Measurements from ENCODE around the gene CDK6. TPM values are rescaled to one million over a fixed set of nuclear protein-coding genes. Genes with fewer than 3 reads are reported as not detected.

CDK6 gene
- polyA plus RNA-seq, 2 of the 4 experiments (the other 2 are of a cell fraction), result 13.6 to 25.9 TPM

DNA sequence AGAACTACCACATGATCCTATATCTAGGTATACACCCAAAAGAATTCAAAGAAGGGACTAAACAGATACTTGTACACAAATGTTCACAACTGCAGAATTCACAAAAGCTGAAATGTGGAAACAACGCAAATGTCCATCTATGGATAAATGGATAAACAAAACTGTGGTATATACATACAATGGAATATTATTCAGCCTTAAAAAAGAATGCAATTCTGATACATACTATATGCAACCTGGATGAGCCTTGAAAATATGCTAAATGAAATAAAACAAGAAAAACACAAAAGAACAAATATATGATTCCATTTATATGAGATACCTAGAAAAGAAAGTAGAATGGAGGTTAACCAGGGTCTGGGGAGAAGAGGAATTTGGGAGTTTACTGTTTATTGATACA lies 253.4 kb downstream of the CDK6 start (continued):
- TF ChIP-seq GATA3 (IDR thresholded peaks at IDR 0.05; ENCODE audit: borderline replicate concordance), result no peak
- TF ChIP-seq SREBF2 (IDR thresholded peaks at IDR 0.05), result no peak
- TF ChIP-seq, protein P1, sequence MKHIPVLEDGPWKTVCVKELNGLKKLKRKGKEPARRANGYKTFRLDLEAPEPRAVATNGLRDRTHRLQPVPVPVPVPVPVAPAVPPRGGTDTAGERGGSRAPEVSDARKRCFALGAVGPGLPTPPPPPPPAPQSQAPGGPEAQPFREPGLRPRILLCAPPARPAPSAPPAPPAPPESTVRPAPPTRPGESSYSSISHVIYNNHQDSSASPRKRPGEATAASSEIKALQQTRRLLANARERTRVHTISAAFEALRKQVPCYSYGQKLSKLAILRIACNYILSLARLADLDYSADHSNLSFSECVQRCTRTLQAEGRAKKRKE (CRISPR knock-in tag; IDR thresholded peaks at IDR 0.05; ENCODE audit: low read depth), result no peak
- TF ChIP-seq KDM1A (IDR thresholded peaks at IDR 0.05; ENCODE audit: low read depth), result no peak
- TF ChIP-seq HOXB13 (CRISPR knock-in tag; IDR thresholded peaks at IDR 0.05; ENCODE audit: low read depth), result no peak
- TF ChIP-seq, protein P2, sequence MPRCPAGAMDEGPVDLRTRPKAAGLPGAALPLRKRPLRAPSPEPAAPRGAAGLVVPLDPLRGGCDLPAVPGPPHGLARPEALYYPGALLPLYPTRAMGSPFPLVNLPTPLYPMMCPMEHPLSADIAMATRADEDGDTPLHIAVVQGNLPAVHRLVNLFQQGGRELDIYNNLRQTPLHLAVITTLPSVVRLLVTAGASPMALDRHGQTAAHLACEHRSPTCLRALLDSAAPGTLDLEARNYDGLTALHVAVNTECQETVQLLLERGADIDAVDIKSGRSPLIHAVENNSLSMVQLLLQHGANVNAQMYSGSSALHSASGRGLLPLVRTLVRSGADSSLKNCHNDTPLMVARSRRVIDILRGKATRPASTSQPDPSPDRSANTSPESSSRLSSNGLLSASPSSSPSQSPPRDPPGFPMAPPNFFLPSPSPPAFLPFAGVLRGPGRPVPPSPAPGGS (IDR thresholded peaks at IDR 0.05), result no peak
- TF ChIP-seq ESRRA (IDR thresholded peaks at IDR 0.05; ENCODE audit: borderline replicate concordance, low read length), result no peak

DNA sequence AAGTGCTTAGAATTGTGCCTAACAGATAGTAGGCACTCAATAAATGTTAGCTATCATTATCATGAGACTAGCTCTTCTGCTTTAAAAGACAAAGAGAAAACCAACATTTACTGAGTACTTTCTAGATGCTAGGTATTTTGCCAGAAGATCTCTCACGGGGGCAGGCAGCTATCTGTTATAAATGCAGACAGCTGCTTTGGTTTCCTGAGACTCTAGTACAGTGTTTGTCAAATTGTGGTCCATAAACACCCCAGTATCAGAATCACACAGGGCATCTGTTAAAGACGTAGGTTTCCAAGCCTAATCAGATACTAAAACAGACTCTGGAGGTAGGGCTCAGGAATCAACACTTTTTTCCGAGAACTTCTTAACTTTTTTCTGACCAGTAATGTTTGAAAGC lies 260.1 kb downstream of the CDK6 start:
- Histone ChIP-seq H3K27ac (no peak overlapping the region), H3K4me1 (no peaks in the 10 kb centered on the region), H3K4me3 (no peak overlapping the region), H3K9me3 (no peaks in the 10 kb centered on the region), H3K4me2 (no peak overlapping the region)
- ATAC-seq, result no peak
- CTCF ChIA-PET, result interaction anchor here (0.5 to 1.0 kb wide), 2 partner anchors 14 to 17 kb away, joined by 3 to 4 read pairs; partner anchors contain the start of gene FAM133B
- no peak for DNase-seq (ENCODE audit: low read depth in 1 of 2, low spot score in 1 of 2)
- 91% methylated on average over 3 of the region's 3 CpGs for WGBS (ENCODE audit: missing lambda C conversion rate)
- TF ChIP-seq, protein P3, sequence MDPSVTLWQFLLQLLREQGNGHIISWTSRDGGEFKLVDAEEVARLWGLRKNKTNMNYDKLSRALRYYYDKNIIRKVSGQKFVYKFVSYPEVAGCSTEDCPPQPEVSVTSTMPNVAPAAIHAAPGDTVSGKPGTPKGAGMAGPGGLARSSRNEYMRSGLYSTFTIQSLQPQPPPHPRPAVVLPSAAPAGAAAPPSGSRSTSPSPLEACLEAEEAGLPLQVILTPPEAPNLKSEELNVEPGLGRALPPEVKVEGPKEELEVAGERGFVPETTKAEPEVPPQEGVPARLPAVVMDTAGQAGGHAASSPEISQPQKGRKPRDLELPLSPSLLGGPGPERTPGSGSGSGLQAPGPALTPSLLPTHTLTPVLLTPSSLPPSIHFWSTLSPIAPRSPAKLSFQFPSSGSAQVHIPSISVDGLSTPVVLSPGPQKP (IDR thresholded peaks at IDR 0.05; ENCODE audit: low read depth, low read length), result no peak
- TF ChIP-seq MAZ (IDR thresholded peaks at IDR 0.05; ENCODE audit: borderline replicate concordance, low read depth, low read length) (no peak), ZNF302 (CRISPR knock-in tag; IDR thresholded peaks at IDR 0.05) (no peak), KDM5A (IDR thresholded peaks at IDR 0.05) (no peak), PHF8 (IDR thresholded peaks at IDR 0.05; ENCODE audit: borderline replicate concordance, low read depth) (no peak)
- TF ChIP-seq, protein P2 (IDR thresholded peaks at IDR 0.05), result no peak
- FAIRE-seq, result no peak
- POLR2A ChIA-PET, result interaction anchor here (0.6 to 0.9 kb wide), 2 partner anchors 14 to 48 kb away, joined by 3 read pairs; partner anchors contain the start of genes FAM133B and RBM48

DNA sequence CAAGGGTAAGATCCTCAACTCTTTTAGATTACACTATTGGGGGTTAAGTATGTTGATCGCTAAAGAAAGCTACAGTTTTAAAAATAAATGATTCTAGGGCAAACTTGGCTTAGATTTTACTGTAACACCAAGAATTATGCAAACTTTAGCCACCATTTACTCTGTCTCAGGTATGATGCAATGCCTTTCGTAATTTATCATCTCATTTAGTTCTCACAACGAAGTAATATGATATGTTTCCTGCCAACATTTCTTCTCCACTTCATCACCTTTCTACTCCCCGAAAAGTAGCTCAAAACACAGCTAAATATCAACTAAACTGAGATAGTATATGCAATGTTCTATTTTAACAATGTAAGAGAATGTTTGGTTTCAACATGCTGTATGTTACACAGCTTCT lies 267.2 kb downstream of the CDK6 start:
- Histone ChIP-seq H3K9me3 (no peaks in the 10 kb centered on the region), H3K4me2 (no peak overlapping the region), H3K4me1 (no peaks in the 10 kb centered on the region), H3K4me3 (no peak overlapping the region), H3K27ac (no peak overlapping the region)
- FAIRE-seq (peak; percentile 51), DNase-seq (ENCODE audit: low read depth in 1 of 2, low spot score in 1 of 2) (no peak), ATAC-seq (no peak)
- no peak for TF ChIP-seq POLR2AphosphoS2 (conservative IDR thresholded peaks at IDR 0.05; ENCODE audit: low read length)
- TF ChIP-seq CEBPB (IDR thresholded peaks at IDR 0.05), result peak in 1 of 2 experiments; percentile 27; a peak in 1 of 4 replicates
- CTCF ChIA-PET, result interaction anchor here (1.0 kb wide), 1 partner anchor 41 kb away, joined by 3 read pairs; the partner anchor contains the start of genes PEX1 and RBM48
- 90% methylated on average over 4 of the region's 4 CpGs for WGBS (ENCODE audit: missing lambda C conversion rate)
- POLR2A ChIA-PET, result no interaction called here

DNA sequence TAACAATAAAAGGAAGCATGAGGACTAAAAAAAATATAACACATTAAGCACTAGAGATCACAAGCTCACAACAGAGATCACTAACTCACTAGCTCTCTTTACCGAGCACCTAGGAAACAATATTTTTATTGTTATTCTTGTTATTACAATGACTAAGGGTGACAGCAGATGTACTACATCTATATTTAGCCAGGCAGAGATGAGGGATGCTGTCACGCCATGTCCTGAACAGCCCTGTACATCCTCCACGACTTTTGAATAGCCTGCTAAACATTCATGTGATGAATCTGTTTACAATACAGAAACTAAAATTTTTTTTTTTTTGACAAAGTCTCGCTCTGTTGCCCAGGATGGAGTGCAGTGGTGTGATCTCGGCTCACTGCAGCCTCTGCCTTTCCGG lies 268.9 kb downstream of the CDK6 start:
- Histone ChIP-seq H3K4me2 (no peak overlapping the region), H3K9me3 (no peaks in the 10 kb centered on the region), H3K27ac (no peak overlapping the region), H3K4me3 (no peak overlapping the region), H3K4me1 (no peaks in the 10 kb centered on the region)
- FAIRE-seq (peak; percentile 13), ATAC-seq (no peak), DNase-seq (ENCODE audit: low read depth in 1 of 2, low spot score in 1 of 2) (no peak)
- ChIA-PET CTCF (interaction anchor here (0.9 kb wide), 1 partner anchor 54 kb away, joined by 5 read pairs; no protein-coding TSS in a partner anchor), POLR2A (no interaction called here)
- WGBS (ENCODE audit: missing lambda C conversion rate), result 86% methylated on average over 6 of the region's 6 CpGs
- TF ChIP-seq HOXA7 (CRISPR knock-in tag; IDR thresholded peaks at IDR 0.05) (no peak), JUNB (IDR thresholded peaks at IDR 0.05) (no peak), ZSCAN20 (CRISPR knock-in tag; IDR thresholded peaks at IDR 0.05) (no peak), KDM1A (IDR thresholded peaks at IDR 0.05; ENCODE audit: low read depth) (no peak), PHF8 (IDR thresholded peaks at IDR 0.05; ENCODE audit: borderline replicate concordance, low read depth) (no peak), RCOR1 (IDR thresholded peaks at IDR 0.05; ENCODE audit: low read depth, low read length) (no peak)
- TF ChIP-seq, protein P4, sequence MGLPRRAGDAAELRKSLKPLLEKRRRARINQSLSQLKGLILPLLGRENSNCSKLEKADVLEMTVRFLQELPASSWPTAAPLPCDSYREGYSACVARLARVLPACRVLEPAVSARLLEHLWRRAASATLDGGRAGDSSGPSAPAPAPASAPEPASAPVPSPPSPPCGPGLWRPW (IDR thresholded peaks at IDR 0.05), result no peak
- TF ChIP-seq, protein P5, sequence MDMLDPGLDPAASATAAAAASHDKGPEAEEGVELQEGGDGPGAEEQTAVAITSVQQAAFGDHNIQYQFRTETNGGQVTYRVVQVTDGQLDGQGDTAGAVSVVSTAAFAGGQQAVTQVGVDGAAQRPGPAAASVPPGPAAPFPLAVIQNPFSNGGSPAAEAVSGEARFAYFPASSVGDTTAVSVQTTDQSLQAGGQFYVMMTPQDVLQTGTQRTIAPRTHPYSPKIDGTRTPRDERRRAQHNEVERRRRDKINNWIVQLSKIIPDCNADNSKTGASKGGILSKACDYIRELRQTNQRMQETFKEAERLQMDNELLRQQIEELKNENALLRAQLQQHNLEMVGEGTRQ (IDR thresholded peaks at IDR 0.05), result no peak
- TF ChIP-seq, protein P6, sequence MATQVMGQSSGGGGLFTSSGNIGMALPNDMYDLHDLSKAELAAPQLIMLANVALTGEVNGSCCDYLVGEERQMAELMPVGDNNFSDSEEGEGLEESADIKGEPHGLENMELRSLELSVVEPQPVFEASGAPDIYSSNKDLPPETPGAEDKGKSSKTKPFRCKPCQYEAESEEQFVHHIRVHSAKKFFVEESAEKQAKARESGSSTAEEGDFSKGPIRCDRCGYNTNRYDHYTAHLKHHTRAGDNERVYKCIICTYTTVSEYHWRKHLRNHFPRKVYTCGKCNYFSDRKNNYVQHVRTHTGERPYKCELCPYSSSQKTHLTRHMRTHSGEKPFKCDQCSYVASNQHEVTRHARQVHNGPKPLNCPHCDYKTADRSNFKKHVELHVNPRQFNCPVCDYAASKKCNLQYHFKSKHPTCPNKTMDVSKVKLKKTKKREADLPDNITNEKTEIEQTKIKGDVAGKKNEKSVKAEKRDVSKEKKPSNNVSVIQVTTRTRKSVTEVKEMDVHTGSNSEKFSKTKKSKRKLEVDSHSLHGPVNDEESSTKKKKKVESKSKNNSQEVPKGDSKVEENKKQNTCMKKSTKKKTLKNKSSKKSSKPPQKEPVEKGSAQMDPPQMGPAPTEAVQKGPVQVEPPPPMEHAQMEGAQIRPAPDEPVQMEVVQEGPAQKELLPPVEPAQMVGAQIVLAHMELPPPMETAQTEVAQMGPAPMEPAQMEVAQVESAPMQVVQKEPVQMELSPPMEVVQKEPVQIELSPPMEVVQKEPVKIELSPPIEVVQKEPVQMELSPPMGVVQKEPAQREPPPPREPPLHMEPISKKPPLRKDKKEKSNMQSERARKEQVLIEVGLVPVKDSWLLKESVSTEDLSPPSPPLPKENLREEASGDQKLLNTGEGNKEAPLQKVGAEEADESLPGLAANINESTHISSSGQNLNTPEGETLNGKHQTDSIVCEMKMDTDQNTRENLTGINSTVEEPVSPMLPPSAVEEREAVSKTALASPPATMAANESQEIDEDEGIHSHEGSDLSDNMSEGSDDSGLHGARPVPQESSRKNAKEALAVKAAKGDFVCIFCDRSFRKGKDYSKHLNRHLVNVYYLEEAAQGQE (IDR thresholded peaks at IDR 0.05), result no peak

Data from A549 (cell line).